GM19452 (cell line): Measurements from ENCODE around the gene IMMP2L.
A peak's percentile ranks its signal among the peaks of the same experiment; 100 is the strongest.

ENCODE experiments used
- ATAC-seq: cut with Tn5 transposase; IDR thresholded peaks from one replicate; pipeline ENCODE4 v1.9.1; 2021; ENCODE audit not compliant: unreplicated experiment

The IMMP2L gene

DNA sequence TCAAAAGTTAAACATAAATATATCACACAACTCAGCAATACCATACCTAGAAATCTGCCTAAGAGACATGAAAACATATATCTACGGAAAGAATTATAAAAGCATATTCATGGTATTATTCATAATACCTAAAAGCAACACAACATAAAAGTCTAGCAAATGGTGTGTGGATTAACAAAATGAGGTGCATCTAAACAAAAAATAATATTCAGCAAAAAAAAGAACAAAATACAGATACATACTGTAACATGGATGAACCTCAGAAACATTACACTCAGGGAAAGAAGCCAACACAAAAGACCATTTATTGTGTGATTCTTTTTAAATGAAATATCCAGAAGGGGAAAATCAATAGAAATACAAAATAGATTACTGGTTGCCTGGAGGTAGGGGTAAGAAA lies 155.0 kb downstream of the IMMP2L start:
- ATAC-seq: no peak

- no peak for ATAC-seq
These were observed 156.7 kb downstream of the IMMP2L start for GRCh38 chr7:111405621-111406020.

DNA sequence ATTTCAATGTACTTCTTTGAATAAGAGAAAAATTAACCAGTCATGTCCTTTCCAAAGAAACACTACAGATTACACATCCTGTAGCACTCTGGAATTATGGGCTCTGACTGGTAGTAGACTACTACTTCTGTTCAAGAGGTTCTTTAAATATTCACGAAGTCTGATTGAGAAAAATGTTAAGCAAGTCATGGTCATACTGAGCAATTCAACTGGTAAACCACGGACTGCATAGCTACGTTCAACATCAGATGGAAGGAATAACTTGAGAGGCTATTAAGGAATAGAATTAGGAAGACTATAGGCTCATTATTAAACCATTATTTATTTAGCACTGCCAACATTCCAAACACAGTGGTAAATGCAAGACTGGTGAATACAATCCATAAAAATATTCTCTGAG lies 160.8 kb downstream of the IMMP2L start:
- ATAC-seq: no peak

DNA sequence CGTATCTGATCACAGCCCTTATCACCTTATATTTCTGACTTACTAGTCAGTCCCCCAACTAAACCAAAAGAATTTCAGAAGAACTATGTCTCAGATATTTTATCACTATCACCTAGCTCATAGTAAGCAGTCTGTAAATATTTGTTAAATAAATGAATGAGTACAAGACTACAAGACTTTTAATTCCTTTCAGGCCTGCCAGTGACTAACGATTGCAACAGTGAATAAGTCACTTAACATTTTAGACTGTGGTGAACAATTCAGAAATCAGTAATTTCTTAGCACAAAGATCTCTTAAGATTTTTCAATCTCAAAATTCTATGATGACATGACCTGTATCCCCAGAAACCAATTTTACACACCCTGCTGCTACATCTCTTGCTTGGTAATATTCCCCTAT lies 162.2 kb downstream of the IMMP2L start:
- ATAC-seq: no peak

- no peak for ATAC-seq
These were observed 167.4 kb downstream of the IMMP2L start for GRCh38 chr7:111394891-111395290.

- no peak for ATAC-seq
These were observed 169.1 kb downstream of the IMMP2L start for GRCh38 chr7:111393011-111393754.

- no peak for ATAC-seq
These were observed 170.0 kb downstream of the IMMP2L start for GRCh38 chr7:111392294-111392693.

DNA sequence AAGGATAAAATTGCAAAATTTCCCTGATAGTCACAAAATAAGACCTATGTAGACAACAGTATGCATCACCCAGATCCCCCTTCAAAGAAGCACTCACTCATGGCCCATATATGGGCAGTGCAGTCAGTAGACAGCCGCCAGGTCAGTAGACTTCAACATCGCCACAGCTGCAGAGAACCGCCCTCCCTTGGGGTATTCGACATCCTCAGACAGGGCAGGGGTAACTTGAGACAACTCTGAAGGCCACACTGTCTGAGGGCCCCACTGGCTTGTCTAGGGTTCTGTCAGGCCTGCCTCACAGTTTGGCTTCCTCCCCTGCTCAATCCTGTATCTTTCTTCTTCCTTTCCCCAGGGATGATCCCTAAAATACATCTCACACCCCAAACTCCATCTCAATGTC lies 172.3 kb downstream of the IMMP2L start:
- no peak for ATAC-seq

GRCh38 chr7:111388912-111389311 lies 173.4 kb downstream of the IMMP2L start:
- peak; percentile 72 for ATAC-seq

- ATAC-seq: no peak
These were observed 174.3 kb downstream of the IMMP2L start for GRCh38 chr7:111388016-111388415.

GRCh38 chr7:111384065-111384891 lies 178.0 kb downstream of the IMMP2L start:
- ATAC-seq: no peak

GRCh38 chr7:111383133-111383532 lies 179.2 kb downstream of the IMMP2L start:
- no peak for ATAC-seq

DNA sequence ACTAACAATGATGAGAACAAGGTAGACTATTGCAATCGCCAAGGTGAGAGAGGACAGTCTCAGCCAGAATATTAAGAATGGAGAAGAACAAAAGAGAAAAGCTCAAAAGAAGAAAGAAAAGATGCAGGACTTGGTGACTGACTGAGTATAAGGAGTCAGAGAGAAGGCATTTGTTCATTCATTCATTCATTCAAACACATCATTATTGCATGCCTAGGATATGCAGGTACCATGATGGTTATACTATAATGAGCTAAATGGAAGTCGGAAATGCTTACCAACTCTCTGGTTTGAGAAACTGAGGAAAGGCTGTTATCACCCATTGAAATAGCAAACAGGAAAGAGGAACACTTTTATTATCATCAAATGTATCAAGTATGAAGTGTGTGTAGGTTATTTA lies 180.7 kb downstream of the IMMP2L start:
- no peak for ATAC-seq

- no peak for ATAC-seq
These were observed 181.3 kb downstream of the IMMP2L start for GRCh38 chr7:111380945-111381344.

- ATAC-seq: no peak
These were observed 188.3 kb downstream of the IMMP2L start for GRCh38 chr7:111374027-111374426.

DNA sequence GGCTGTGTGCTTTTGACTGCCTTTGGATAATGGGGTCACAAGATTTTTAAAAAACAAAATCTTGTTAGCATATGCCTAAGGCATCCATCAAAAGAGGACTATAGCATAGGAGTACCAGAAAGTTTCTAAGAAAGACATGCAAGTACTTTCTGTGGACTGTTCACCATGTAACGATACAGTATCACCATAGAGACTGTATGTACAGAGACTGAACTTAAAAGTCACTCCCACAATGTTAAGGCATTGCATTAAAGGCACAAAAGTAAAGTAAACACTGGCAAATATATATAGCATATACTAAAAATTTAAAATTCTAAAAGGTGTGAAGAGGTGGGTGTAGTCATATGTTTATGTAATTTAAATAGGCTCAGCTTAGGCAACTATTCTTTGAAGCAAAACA lies 190.9 kb downstream of the IMMP2L start:
- no peak for ATAC-seq

- no peak for ATAC-seq
These were observed 192.3 kb downstream of the IMMP2L start for GRCh38 chr7:111370002-111370401.

DNA sequence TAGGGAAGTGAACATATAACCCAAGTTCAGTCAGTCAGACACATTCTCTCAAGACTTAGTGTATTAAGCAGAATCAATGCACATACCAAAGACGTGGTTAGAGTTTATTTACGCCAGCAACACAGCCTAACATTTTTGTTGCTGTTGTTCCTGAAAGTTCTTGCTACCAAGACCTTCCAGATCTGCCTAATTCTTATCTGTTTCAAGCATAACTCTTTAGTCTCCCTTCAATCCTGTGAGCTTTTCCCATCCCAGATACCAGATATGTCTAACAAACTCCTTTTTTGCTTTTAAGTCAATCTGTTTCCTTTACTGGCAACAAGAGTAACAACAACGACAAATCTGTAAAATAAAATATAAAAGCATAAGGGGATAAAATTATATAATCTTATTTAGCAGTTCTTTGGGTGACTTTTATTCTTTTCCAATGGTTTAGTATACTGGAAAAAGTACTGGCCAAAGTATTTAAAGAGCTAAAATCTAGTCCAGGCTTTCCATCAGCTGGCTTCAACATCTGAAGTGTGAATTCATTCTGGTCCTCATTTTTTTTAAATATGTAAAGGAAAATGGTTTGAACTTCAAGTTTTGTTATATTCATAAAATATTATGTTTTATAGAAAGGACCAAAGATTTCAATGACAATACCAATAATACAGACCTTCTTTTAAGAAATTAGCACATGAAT lies 193.8 kb downstream of the IMMP2L start:
- no peak for ATAC-seq

DNA sequence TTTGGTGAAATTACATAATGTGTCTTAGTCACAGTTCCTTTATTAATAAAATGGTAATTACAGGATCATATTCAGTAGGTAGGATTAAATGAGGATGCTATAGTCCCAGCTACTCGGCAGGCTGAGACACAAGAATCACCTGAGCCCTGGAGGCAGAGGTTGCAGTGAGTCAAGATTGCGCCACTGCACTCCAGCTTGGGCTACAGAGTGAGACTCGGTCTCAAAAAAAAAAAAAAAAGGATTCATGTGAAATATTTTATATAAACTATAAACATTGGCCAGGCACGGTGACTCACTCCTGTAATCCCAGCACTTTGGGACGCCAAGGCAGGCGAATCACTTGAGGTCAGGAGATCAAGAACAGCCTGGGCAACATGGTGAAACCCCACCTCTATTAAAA lies 197.9 kb downstream of the IMMP2L start:
- no peak for ATAC-seq

- no peak for ATAC-seq
These were observed 199.2 kb downstream of the IMMP2L start for GRCh38 chr7:111363099-111363498.

DNA sequence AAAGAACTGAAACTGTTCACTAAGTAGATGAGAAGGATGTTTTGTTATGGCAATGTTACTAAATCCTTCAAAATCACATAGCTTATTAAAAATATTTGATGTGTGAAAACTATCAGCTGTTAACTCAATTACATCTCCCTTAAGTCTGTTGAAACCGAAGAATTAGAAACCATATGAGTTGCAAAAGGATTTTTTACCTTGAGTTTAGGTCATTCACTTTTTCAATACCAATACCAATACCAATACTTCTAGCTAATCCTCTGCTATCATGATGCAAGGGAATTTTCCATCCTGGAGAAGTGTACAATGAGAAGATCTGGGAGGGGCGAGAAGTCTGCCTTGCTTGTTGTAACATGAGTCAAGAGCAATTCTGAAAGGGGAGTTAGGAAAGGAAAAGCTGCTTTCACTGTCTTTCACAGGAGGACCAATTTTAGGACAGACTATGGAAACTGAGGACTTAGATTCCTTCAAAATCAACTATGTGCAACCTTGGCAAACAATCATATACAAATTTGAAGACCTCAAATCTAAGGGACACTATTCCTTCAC lies 199.7 kb downstream of the IMMP2L start:
- ATAC-seq: no peak

DNA sequence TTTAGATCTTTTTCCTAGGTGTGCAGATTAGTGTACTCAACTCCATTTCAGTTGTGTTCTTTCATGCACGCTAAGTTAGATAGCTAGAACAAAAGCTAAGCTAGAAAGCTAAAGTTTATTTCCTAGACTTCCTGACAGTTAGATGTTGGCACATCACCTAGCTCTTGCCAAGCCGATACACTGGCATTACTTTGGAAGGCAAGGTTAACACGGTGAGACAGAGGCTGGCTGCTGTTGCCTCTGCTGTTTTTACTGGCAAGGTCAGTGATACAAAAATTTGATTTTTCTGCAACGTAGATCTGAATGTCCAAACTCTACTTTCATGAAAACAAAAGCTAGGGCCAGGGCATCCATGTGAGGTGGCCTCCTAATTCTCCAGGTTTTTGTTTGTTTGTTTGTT lies 203.4 kb downstream of the IMMP2L start:
- ATAC-seq: no peak
